OCI-LY3 (cell line): Measurements from ENCODE around the gene ADGRV1.

Experiments
- EZH2phosphoT487 ChIP-seq: fragments of 200-600 bp; shearing (Covaris generic); IDR thresholded peaks from 2 replicates; pipeline ENCODE4 v1.6.1; 2018; ENCODE audit warnings: antibody characterized with exemption, mixed run types, low read depth
- TF ChIP-seq, protein P1 (sequence below): fragments of 200-600, 300-600 bp; sonication (generic); IDR thresholded peaks from 2 replicates; pipeline ENCODE4 v1.5.1; 2014; ENCODE audit warnings: antibody characterized with exemption, low read length, low read depth

DNA sequence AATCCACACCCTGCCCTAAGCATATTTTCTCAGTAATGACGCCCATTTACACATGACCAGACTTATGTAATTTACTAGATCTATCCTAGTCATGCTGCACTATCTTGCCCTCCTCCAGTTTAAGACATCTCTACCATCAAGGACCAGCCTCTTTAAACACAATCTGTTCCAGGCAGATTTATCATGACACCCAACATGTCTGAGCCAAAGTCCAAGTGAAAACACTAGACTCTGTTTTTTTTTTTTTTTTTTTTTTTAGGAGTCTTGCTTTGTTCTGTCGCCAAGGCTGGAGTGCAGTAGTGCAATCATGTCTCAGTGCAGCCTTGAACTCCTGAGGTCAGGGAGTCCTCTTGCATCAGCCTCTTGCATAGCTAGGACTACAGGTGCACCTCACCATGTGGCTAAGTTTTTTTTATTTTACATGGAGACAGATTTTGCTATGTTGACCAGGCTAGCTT lies 469.9 kb downstream of the ADGRV1 start:
- TF ChIP-seq, protein P1, sequence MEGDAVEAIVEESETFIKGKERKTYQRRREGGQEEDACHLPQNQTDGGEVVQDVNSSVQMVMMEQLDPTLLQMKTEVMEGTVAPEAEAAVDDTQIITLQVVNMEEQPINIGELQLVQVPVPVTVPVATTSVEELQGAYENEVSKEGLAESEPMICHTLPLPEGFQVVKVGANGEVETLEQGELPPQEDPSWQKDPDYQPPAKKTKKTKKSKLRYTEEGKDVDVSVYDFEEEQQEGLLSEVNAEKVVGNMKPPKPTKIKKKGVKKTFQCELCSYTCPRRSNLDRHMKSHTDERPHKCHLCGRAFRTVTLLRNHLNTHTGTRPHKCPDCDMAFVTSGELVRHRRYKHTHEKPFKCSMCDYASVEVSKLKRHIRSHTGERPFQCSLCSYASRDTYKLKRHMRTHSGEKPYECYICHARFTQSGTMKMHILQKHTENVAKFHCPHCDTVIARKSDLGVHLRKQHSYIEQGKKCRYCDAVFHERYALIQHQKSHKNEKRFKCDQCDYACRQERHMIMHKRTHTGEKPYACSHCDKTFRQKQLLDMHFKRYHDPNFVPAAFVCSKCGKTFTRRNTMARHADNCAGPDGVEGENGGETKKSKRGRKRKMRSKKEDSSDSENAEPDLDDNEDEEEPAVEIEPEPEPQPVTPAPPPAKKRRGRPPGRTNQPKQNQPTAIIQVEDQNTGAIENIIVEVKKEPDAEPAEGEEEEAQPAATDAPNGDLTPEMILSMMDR = no peak
- TF ChIP-seq EZH2phosphoT487 = no peak
